HG02571 (cell line): ENCODE data around the gene DCK.
"Not testable (repeated sequence)": the region's sequence is repeated elsewhere in the genome, so short reads cannot be mapped to it uniquely, and the experiment has no call there.

Experiments used
- ATAC-seq: cut with Tn5 transposase; IDR thresholded peaks from one replicate; pipeline ENCODE4 v1.9.1; 2021; ENCODE audit warnings: mild to moderate bottlenecking, moderate library complexity; ENCODE audit not compliant: unreplicated experiment

Gene DCK

DNA sequence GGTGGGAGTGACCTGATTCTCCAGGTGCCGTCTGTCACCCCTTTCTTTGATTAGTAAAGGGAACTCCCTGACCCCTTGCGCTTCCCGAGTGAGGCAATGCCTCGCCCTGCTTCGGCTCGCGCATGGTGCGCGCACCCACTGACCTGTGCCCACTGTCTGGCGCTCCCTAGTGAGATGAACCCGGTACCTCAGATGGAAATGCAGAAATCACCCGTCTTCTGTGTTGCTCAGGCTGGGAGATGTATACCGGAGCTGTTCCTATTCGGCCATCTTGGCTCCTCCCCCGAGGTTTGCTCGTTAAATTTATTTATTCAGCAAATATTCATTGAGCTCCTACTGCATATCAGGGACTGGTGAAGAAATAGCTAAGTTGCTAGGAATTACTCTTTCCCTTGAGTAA lies 66.1 kb downstream of the DCK start:
- ATAC-seq: not testable (repeated sequence)

DNA sequence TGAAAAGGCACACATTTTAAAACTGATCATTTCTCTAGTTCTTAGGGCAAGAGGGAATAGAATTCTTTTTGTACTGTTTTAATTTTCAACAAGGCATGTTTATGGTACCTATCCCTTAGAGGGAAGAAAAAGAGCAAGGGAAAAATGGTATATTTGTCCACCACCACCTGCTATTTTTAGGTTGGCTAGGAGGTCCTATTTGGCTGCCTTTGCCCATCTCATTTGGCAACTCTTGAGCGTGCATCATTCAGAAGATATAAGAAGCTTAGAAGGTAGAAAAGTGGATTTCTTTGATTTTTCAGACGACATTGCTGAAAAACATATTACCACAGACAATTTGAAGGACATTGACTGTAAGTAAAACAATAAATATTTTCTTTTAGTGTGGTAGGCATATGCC lies 69.0 kb downstream of the DCK start:
- no peak for ATAC-seq

GRCh38 chr4:71063711-71064110 lies 70.3 kb downstream of the DCK start:
- ATAC-seq: no peak

DNA sequence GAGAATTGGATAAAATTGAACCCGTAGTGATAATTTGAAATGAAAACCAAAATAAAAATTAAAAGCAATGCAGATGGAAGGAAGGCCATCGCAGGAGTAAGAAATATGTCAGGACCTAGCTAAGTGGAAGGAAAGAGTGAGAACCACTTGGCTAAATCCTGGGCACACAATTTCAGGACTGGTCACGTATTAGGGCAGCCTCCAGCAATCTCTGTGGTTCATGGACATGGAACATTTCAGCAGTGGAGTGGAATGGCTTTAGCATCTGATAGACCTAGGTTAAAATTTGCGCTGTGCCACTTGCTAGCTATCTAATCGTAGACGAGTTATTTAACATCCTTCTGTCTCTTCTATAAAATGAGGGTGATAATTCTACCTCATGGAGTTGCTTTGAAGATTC lies 71.1 kb downstream of the DCK start:
- ATAC-seq: no peak

DNA sequence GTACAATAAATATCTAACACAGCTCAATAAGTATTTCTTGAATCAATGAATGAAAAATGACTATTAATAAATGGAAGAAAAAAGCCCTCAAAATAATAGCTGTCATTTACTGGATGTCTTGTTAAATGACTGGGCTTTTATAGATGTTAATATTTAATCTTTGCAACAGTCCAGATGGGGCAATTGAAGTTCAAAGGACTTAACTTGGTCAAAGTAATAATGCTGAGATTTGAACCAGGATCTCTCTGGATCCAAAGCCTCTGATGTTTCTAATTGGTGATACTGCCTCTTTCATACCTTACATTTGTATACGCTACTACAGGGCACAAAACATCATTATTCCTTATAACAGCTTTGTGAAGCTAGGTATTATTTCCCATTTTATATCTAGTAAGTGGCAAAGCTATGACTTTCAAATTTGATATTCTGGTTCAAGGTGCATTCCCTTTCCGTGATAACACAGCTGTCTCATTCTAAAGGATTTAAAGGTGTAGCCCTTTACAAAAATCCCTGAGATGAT lies 72.6 kb downstream of the DCK start:
- no peak for ATAC-seq

- ATAC-seq: no peak
Observed at GRCh38 chr4:71066737-71067716, 73.6 kb downstream of the DCK start.

GRCh38 chr4:71069063-71069462 lies 75.6 kb downstream of the DCK start:
- ATAC-seq: no peak

DNA sequence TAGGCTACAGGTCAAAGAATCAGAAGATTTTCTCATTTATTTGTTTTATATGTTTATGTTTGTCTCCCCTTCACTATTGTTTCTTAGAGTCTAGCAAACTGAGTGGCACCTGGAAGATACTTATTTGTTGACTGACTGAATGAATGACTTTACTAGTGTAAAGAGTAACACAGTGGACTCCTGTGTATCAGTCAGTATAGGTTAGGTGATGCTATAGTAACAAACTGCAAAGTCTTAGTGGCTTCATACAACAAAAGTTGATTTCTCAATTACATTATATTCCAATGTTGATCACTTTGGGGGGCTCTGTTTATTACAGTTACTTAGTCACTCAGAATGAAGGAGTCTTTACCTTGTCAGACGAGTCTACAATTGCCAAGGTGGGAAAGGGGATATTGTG lies 76.6 kb downstream of the DCK start:
- no peak for ATAC-seq

DNA sequence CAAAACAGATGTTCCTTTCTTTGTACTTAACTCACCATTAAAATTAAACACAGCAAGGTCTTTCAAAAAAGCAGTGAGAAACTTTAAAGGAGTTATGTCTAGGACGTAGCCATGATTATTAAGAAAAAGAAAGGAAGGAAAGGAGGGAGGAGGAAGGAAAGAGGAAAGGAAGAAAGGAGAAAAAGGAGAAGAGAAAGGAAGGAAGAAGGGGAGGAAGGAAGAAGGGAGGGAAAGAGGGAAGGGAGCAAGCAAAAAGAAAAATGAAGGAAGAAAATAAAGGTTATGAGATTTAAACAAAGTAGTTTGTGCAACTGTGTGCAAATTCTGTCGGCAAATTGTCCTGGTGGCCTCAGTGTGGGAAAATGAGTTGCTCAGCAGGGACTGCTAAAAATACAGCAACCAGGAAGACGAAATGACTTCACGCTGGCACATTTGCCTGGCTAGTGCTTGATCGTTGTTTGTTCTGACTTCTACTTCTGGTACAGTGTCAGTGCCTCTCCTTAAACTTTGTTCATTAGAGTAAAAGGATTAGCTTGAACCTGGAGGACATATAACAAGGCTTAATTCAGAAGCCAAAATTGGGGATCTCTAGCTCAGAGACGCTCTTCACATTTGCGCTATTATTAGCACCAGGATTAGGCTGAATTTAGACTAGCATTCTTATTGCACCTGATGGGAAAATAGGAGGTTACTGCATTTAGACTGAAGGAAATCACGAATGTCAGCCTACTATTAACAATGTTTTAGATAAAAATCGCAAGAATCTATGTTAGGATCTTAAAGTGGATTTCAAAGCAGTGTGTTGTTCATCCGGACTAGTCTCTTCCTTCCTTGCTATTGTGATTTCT lies 81.2 kb downstream of the DCK start:
- ATAC-seq: no peak
